HG02938 (cell line): ENCODE measurements around the gene SGSM1.
"Not testable (repeated sequence)": the region's sequence is repeated elsewhere in the genome, so short reads cannot be mapped to it uniquely, and the experiment has no call there.

Source experiments
- ATAC-seq: cut with Tn5 transposase; IDR thresholded peaks from one replicate; pipeline ENCODE4 v1.9.1; 2021; ENCODE audit warnings: mild to moderate bottlenecking, moderate library complexity; ENCODE audit not compliant: unreplicated experiment

Gene SGSM1

DNA sequence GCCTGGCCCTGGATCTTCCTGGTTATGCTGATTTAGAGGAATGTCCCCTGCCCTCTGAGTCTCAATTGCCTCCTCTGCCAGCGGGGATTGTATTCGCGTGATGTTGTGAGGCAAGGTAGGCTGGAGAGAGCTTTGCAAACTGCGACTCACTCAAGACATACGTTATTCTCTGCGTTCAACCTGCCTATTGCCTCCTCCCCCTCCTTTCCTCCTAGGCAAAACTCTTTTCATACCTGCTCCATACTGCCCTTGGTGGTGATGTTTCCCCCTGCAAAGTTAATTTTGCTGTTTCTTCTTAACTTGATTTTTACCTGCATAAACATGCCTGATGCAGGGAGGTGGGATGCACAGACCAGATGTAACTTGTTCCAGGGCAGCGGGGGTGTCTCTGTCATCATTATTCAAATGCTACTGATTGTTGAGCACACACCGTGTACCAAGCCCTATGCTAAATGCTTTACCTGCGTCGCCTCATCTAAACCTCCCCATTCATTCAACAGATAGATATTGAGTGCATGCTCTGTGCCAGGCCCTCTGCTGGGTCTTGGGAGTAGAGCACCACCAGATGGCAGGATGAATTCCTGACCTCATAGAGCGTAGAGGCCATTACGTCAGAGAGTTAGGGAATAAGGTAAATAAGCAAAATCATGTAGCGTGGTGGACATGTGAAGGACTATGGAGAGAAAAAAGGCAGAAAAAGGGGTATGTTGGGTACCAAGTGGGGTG, 29.0 kb downstream of the SGSM1 start:
- ATAC-seq = no peak

DNA sequence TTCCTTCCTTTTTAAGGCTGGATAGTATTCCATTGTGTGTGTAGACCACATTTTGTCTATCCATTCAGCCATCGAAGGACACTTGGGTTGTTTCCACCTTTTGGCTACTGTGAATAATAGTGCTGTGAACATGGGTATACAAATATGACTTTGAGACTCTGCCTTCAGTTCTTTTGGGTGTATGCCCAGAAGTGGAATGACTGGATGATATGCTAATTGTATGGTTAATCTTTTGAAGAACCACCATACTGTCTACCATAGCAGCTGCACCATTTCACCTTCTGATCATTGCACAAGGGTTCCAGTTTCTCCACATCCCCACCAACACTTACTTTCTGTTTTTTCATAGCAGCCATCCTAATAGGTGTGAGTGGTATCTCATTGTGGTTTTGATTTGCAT, 30.3 kb downstream of the SGSM1 start:
- no peak for ATAC-seq

DNA sequence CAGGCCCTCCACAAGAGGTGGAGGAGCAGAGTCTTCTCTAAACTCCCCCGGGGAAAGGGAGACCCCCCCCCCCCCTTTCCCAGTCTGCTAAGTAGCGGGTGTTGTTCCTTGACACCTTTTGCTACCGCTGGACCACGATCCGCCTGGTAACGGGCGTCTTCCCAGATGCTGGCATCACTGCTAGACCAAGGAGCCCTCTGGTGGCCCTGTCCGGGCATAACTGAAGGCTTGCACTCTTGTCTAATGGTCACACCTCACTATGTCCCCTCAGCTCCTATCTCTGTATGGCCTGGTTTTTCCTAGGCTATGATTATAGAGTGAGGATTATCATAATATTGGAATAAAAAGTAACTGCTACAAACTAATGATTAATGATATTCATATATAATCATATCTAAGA, 31.5 kb downstream of the SGSM1 start:
- not testable (repeated sequence) for ATAC-seq

DNA sequence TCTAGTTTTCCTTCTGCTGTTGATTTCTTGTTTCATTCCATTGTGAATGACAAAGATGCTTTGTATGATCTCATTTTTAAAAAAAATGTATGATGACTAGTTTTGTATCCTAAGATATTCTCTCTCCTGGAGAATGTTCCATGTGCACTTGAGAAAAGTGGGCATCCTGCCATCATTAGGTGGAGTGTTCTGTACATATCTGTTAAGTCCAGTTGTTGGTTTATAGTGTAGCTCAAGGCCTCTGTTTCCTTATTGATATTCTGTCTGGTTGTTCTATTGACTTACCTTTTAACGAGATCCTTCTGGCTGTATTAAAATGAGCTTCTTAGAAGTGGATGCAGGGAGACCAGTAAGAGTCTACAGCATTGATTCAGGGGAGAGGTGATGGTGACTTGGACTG, 35.2 kb downstream of the SGSM1 start:
- no peak for ATAC-seq

DNA sequence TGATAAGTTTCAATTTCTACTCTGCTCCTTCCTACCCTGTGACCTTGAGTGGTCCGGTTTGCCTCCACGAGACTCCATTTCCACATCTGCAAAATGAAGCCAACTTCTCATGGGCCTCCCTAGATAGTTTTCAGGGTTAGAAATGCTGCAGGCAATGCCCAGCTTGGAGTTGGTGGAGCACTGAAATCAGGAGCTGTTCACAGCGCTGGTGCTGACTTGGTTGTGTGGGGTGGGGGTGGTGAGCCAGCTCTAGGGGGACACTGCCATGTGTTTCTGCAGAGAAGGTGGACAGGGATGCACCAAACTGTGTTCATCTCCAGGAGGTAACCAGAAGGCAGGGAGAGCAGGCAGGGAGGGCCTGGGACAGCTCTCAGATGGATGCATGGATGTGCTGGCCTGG, 37.0 kb downstream of the SGSM1 start:
- ATAC-seq = no peak

DNA sequence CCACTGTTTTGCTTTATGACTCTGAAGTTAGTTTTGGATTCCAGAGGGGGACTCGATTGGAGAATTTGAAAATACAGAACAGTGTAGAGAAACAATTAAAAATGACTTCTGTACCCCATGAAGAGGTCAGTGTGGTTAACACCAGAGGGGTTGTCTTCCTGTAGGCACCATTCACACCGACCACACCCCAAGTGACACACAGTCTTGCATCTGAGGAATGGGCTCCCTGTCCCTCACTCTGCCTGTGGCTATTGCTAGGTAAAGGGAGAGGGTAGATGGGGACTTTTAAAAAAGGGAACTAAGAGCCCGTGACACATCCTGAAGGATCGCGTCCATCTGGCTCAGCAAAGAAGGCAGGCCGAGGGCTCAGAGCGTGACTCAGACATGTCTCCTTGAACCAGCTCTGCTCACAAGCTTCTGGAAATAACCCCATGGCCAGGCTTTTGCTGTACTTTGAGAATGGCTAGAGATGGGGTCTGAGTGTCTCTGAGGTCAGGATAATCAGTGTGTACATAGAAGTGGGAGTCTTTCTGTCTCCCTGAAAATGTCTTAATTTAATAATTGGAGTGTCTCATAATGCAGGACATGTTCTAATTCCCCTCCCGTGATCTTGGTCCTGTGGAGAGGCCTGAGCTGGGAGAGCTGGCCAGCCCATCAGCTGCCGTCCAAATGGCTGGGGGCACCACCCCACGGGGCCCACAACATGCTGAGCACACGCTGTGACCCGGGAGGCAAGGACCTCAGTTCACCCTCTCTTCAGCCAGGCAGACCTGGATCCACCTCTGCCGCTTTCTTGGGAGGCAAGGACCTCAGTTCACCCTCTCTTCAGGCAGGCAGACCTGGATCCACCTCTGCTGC, 39.3 kb downstream of the SGSM1 start:
- ATAC-seq = no peak

DNA sequence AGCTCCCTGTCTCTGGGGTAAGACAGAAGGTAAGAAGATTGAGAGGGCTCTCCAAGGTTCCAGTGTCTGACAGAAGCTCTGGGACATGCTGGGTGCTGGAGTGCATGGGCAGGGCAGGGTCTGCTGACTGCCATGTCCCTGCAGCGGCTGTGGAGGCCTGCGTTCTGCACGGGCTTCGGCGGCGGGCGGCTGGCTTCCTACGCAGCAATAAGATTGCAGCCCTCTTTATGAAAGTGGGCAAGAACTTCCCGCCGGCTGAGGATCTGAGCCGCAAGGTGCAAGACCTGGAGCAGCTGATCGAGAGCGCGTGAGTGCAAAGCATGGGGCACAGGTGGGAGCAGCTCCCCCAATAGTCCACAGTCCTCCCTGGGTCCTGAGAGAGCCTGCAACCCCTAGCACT, 41.5 kb downstream of the SGSM1 start:
- ATAC-seq = no peak

DNA sequence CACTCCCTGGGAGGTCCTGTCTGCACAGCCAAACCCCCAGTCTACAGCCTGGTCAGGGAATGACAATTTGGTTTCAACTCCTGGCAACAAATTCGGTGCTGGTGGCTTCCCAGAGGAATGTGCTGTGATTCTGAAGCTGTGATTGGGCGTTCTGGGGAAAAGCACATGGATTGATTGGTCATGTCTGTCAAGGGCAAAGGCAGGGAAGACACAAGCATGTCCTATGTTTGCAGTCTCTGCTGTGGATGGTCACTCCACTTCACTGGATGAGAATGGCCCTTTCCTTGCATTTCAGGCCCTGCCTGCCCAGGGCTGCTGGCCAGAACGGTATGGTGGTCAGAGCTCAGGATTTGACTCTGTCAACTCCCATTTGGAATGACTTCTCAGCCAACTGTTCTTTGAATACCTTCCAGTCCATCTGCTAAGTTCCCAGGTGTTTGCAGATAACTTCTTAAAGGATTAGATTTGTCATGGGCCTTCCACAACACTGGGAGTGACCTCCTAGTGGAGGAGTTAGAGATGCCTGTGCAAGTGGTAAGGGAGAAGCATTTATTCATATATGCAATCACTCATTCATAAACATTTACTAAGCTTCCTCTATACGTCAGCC, 42.7 kb downstream of the SGSM1 start:
- ATAC-seq = no peak

DNA sequence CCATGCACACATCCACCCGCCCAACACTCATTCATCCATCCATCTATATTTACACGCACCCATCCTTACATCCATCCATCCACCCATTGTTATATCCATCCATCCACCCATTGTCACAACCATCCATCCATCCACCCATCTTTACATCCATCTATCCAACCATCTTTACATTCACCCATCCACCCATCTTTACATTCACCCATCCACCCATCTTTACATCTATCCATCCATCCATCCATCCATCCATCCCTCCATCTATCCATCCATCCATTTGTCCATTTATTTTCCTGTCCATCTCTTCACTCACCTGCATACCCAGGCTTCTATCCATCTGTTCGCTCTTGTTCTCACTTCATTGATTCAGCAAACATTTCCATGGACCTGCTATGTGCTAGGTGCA, 49.8 kb downstream of the SGSM1 start:
- ATAC-seq = no peak

DNA sequence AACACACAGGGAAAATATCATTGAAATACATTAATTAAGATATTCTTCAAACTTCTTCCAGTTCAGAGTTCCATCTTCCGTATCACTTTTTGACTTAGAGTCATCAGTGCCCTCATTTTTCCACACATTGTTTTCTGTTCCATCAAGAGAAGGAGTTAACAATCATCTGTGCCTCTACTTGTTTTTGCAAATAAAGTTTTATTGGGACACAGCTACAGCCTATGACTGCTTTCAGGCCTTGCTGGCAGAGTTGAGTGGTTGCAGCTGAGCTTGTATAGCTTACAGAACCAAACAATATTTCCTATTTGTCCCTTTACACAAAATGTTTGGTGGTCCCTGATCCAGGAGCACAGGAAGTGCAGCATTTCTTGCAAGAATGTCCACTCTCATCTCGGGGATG, 51.6 kb downstream of the SGSM1 start:
- no peak for ATAC-seq

DNA sequence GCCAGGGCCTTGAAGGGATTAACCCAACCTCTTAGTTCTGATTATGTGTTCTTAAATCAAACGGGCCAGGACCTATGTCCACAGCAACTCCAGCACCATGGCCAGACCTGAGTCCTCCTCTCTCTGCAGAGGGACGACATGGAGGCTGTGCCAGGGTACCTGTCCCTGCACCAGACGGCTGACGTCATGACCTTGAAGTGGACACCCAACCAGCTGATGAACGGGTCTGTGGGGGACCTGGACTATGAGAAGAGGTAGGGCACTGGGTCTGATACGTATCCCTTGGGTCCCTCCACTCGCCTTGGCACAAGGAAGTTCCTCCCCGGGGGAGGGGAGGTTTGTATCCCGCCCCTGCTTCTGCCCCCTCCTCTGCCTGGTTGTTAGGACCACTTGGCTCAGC, 53.6 kb downstream of the SGSM1 start:
- ATAC-seq = no peak

DNA sequence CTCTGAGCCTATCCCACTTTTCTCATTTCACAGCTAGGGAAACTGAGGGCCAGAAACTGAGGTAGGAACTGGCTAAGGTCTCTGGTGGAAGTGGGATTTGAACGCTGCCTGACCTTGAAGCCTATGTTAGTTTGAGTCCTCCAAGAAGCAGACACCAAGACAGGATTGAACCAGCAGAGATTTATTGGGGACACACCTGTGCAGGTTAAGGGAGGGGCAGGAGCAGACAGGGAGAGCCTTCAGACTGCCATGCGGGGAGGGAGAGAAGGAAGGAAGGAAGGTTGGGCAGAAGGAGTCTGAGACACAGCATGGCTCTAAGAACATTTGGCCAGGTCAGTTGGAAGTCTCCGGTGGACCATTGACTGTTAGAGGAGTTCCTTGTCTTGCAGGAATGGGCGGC, 59.5 kb downstream of the SGSM1 start:
- no peak for ATAC-seq

DNA sequence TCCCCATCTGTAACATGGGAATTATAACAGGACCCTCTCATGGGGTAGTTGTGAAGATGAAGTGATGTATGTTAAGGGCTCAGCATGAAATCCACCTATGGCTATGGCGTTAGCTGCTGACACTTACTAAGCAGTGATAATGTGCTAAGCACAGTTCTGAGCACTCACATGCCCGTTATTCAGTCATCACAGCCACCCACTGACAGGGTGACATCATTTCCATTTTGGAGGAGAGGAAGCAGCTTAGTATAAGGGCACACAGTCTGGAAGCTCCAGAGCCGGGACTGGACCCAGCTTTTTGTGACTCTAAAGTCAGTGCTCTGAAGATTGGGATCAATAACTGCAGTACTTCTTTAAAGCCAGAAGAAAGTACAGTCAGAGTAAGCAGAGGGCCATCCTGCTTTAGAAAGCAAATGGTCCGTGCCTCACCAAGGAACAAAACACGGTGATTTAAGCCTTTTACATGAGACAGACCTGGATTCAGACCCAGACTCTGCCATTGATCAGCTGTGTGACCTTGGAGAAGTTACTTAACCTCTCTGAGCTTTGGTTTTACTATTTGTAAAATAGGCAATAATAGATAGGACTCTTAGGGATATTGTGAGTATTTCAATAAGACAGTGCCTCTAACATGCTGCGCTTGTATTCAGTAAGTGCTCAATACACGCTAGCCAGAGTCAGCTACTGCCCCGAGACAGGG, 61.5 kb downstream of the SGSM1 start:
- no peak for ATAC-seq

DNA sequence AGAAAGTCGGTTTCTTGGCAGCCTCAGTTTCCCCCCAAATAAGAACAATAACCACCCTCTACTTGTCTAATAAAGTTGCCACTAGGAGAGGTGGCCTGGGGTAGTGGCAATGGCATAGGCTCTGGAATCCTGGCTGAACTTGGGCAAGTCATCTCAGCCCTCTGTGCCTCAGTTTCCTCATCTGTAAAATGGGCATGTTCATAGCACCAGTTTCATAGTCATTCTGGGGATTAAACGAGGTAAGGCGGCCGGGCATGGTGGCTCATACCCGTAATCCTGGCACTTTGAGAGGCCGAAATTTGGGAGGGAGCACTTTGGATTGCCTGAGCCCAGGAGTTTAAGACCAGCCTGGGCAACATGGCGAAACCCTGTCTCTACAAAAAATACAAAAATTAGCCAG, 63.0 kb downstream of the SGSM1 start:
- no peak for ATAC-seq

DNA sequence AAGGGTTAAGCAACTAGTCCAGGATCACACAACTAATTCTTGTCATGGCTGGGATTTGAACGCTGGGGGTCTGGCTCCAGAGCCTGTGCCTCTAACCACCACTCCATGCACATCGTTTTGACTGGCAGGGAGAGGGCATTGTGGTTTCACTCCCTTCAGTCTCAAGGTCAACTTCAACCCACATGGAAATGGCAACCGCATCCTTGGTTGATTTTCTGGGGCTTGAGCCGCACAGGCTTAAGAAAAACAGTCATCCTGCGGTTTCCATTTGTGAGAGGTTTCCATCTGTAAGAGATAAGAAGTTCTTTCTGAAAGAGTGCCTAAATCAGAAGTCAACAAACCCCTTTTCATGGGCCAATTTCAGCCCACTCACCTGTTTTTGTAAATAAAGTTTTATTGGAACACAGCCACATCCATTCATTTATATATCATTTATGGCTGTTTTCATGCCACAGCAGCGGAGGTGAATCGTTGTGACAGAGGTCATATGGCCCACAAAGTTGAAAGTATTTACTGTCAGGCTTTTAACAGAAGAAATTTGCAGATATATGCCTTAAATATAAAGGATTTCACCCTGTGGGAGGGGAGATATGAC, 65.7 kb downstream of the SGSM1 start:
- ATAC-seq = no peak

DNA sequence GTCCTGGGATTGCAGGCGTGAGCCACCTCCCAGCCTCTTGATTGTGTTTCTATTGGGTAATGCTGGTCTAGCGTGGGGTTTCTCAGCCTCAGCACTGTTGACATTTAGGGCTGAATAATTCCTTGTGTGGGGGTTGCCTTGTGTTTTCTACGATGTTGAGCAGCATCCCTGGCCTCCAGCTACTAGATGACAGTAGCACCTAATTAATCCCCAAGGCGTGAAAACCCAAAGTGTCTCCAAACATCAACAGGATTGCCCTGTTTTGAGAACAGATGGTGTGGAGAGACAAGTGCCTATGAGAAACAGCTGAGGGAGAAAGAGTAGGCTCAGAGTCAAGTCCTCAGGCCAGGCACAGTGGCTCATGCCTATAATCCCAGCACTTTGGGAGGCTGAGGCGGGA, 67.2 kb downstream of the SGSM1 start:
- no peak for ATAC-seq

DNA sequence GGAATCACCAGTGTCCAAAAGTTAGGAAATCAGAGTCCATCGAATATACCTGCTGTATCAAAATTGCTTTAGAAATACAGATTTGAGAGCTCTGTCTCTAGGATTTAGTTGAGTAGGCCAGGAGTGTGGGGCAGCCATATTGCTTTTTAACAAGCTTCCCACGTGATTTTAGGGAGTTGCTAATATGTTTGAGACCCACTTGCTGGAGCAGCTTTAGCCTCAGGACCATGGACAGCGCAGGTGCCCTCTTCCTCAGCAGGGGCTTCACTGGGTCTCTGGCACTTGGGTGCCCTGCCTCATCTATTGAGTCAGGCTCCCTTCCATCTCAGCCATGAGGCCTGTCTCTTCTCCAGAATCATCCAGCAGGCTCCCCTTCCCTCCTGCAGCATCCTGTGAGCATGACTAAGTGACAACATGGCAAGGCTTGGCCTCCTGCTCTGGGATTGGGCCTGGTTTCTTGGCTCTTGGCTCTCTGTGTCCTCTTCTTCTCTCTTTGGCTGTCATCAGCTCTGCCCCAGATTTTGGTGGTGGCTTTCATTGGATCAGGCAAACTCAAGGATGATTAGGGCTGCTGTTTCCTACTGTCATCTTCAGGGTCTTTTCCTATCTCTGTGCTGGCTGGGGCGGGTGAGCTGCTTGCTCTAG, 70.0 kb downstream of the SGSM1 start:
- no peak for ATAC-seq

DNA sequence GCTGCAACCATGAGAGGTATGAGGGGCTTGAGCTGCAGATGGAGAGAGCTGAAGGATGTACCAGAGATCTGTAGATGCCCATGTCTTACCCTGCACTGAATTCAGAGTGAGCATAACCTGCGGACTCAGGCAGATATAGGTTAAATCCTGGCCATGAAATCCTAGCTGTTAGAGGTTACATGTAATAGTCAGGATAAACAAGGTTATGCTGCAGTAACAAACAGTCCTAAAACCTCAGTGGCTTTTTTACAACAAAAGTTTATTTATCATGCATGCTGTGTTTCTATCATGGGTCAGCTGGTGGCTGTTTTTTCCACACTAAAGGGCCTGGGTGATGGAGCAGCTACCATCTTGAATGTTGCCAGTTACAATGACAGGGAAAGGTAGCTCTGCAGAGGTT, 70.7 kb downstream of the SGSM1 start:
- no peak for ATAC-seq

DNA sequence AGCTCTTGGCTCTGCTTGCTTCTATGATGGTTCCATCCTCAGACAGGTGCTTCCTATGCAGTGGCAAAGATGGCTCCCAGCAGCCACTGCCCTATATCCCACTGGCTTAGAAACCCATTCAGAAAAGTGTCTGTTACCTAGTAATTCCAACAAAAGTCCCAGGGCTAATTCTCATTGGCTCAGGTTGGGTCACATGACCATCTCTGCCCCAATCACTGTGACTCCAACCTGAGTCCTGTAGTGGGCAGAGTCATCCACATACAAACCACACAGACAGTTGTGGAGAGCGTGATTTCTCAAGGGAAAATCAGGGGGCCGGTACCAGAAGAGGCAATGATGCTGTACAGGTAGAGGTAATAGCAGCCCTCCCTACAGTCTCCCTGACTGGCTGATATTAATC, 73.0 kb downstream of the SGSM1 start:
- no peak for ATAC-seq

DNA sequence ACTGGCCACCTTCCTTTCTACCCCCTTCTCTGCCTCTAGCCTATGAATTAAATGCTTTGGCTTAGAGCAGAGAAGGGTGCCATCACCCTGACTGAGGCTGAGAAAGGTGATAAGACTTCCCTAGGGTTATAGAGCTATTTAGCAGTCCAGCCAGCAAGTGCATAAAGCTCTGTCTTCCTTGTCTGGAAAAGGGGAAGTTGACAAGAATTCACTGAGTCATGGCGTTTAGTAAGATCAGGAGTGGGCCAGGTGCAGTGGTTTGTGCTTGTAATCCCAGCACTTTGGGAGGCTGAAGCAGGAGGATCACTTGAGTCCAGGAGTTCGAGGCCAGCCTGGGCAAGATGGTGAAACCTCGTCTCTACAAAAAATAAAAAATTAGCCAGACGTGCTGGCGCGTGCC, 77.4 kb downstream of the SGSM1 start:
- no peak for ATAC-seq

DNA sequence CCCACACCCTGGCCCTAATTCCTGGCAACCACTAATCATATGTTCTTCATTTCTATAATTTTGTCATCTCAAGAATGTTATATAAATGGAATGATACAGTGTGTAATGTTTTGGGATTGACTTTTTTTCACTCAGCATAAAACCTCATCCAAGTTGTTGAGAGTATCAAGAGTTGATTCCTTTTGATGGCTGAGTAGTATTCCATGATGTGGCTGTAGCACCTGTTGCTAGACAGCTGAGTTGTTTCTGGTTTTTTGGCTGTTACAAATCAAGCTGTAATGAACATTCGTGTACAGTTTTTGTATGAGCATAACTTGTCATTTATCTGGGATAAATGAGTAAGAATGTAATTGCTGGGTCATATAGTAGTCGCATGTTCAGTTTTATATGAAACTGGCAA, 81.2 kb downstream of the SGSM1 start:
- ATAC-seq = no peak
